ENCODE measurements around the gene GPRC5C. TPM values are rescaled to one million over a fixed set of nuclear protein-coding genes. Genes with fewer than 3 reads are reported as not detected.

GPRC5C gene
- total RNA-seq, 4 donors from 2014 or later = 62.5 to 263 (median 174) TPM

- H3K27me3 ChIP-seq = no peaks in the 10 kb centered on the region
- 52 to 58% methylated on average over 3 of the region's 3 CpGs for WGBS, 2 donors (ENCODE audit: low coverage in 1 of 2)
- intact Hi-C loops (cut with DNase I; ENCODE audit: low total_unique reads) (no loop called here), in situ Hi-C loops (cut with MboI; ENCODE audit: low pct_ligation_motif_present in 1 of 4, low pct_unique_long_range_greater_than_20kb in 1 of 4, low sequenced_read_pairs in 3 of 4) (no loop called here)
- TF ChIP-seq CTCF (IDR thresholded peaks at IDR 0.05) (no peak), EP300 (IDR thresholded peaks at IDR 0.05; ENCODE audit: low read depth) (no peak), POLR2A (IDR thresholded peaks at IDR 0.05) (no peak), POLR2AphosphoS5 (IDR thresholded peaks at IDR 0.05) (no peak)
- H3K36me3 ChIP-seq = no peaks in the 10 kb centered on the region
- no peak overlapping the region for H3K4me3 ChIP-seq
- H3K27ac ChIP-seq = no peak overlapping the region
- H3K4me1 ChIP-seq = peaks cover 0 to 11% (median 0%) of the 10 kb centered on the region in 4 donors
- no peak for DNase-seq
- H3K9me3 ChIP-seq = no peaks in the 10 kb centered on the region
These were observed 23.6 kb upstream of the GPRC5C start for GRCh38 chr17:74408262-74408661.

DNA sequence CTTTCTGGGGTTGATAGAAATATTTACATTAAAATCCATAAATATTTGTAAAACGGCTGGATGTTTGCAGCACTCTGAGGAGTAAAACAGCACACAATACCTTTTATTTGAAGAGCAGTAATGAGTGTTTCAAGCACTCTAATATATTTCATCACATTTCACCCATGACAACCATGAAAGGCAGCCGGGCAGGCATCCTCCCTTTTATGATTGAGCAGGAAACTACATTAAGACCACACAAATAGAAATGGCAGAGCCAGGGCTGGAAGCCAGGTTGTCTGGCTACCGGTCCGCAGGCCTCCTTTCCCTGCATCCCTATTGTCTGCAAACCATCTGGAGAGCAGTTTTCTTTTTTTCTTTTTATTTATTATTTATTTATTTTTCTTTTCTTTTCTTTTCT is 23.1 kb upstream of the GPRC5C start:
- in situ Hi-C loops (cut with MboI; ENCODE audit: low pct_ligation_motif_present in 1 of 4, low pct_unique_long_range_greater_than_20kb in 1 of 4, low sequenced_read_pairs in 3 of 4) (no loop called here), intact Hi-C loops (cut with DNase I; ENCODE audit: low total_unique reads) (no loop called here)
- no peaks in the 10 kb centered on the region for H3K27me3 ChIP-seq
- no peak overlapping the region for H3K4me3 ChIP-seq
- 36% methylated on average over 4 of the region's 4 CpGs; no CpG with 5 or more reads in 1 of the 2 donors for WGBS, 2 donors (ENCODE audit: low coverage in 1 of 2)
- H3K4me1 ChIP-seq = peaks cover 0 to 11% (median 0%) of the 10 kb centered on the region in 4 donors
- H3K9me3 ChIP-seq = no peaks in the 10 kb centered on the region
- no peaks in the 10 kb centered on the region for H3K36me3 ChIP-seq
- no peak for DNase-seq
- H3K27ac ChIP-seq = no peak overlapping the region
- no peak for TF ChIP-seq POLR2AphosphoS5 (IDR thresholded peaks at IDR 0.05)
- TF ChIP-seq EP300 (IDR thresholded peaks at IDR 0.05; ENCODE audit: low read depth) = no peak
- TF ChIP-seq CTCF (IDR thresholded peaks at IDR 0.05) = no peak
- TF ChIP-seq POLR2A (IDR thresholded peaks at IDR 0.05) = no peak

DNA sequence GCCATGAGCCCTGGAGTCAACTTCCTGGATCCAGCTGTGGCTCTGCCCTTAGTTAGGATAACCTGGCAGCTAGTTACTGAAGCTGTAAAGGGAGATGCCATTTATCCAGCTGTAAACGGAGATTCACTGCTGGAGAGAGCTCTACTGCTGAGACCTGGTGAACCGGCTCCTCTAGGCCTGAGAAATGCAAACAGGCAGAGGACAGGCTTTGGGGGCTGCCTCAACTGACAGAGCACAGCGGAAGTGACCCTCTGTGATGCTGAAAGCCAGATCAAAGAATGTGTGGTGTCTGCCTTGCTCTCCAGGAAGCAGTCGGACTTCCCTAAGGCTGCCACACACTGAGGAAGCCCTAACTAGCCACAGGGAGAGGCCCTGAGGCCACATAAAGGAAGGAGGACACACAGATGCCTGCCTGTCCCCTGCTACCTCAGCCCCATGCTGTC is 21.9 kb upstream of the GPRC5C start:
- 52% methylated on average over 4 of the region's 4 CpGs; no CpG with 5 or more reads in 1 of the 2 donors for WGBS, 2 donors (ENCODE audit: low coverage in 1 of 2)
- in situ Hi-C loops (cut with MboI; ENCODE audit: low pct_ligation_motif_present in 1 of 4, low pct_unique_long_range_greater_than_20kb in 1 of 4, low sequenced_read_pairs in 3 of 4) = no loop called here
- Histone ChIP-seq H3K27ac (peak overlapping the region; percentile 27 to 37 (median 34)), H3K36me3 (no peaks in the 10 kb centered on the region), H3K27me3 (no peaks in the 10 kb centered on the region), H3K9me3 (no peaks in the 10 kb centered on the region), H3K4me3 (no peak overlapping the region), H3K4me1 (peaks cover 0 to 11% (median 0%) of the 10 kb centered on the region in 4 donors)
- no peak for DNase-seq
- intact Hi-C loops (cut with DNase I; ENCODE audit: low total_unique reads) = no loop called here
- TF ChIP-seq POLR2A (IDR thresholded peaks at IDR 0.05) (no peak), EP300 (IDR thresholded peaks at IDR 0.05; ENCODE audit: low read depth) (no peak), CTCF (IDR thresholded peaks at IDR 0.05) (no peak), POLR2AphosphoS5 (IDR thresholded peaks at IDR 0.05) (no peak)

DNA sequence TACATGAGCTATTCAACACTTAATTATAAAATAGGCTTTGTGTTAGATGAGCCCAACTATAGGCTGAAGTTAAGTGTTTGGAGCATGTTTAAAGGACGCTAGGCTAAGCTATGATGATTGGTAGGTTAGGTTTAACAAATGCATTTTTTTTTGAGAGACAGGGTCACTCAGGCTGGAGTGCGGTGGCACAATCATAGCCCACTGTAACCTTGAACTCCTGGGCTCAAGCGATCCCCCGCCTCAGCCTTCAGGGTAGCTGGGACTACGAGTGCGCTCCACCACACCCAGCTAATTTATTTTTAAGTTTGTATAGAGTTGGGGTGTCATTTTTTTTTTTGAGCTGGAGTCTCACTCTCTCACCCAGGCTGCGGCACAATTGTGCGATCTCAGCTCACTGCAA is 19.3 kb upstream of the GPRC5C start:
- intact Hi-C loops (cut with DNase I; ENCODE audit: low total_unique reads) (no loop called here), in situ Hi-C loops (cut with MboI; ENCODE audit: low pct_ligation_motif_present in 1 of 4, low pct_unique_long_range_greater_than_20kb in 1 of 4, low sequenced_read_pairs in 3 of 4) (no loop called here)
- DNase-seq = no peak
- no peaks in the 10 kb centered on the region for H3K36me3 ChIP-seq
- H3K27me3 ChIP-seq = no peaks in the 10 kb centered on the region
- H3K9me3 ChIP-seq = no peaks in the 10 kb centered on the region
- TF ChIP-seq CTCF (IDR thresholded peaks at IDR 0.05) (no peak), POLR2AphosphoS5 (IDR thresholded peaks at IDR 0.05) (no peak), EP300 (IDR thresholded peaks at IDR 0.05; ENCODE audit: low read depth) (no peak), POLR2A (IDR thresholded peaks at IDR 0.05) (no peak)
- H3K4me3 ChIP-seq = no peak overlapping the region
- WGBS, 2 donors (ENCODE audit: low coverage in 1 of 2) = 88 to 89% methylated on average over 6 to 8 of the region's 8 CpGs
- H3K27ac ChIP-seq = no peak overlapping the region
- H3K4me1 ChIP-seq = peaks cover 0 to 27% (median 15%) of the 10 kb centered on the region in 4 donors

Measured in transverse colon (tissue), 4 donors.